Measurements from ENCODE around the gene LRRC27.
"Not testable (repeated sequence)": the region's sequence is repeated elsewhere in the genome, so short reads cannot be mapped to it uniquely, and the experiment has no call there.

Gene LRRC27

DNA sequence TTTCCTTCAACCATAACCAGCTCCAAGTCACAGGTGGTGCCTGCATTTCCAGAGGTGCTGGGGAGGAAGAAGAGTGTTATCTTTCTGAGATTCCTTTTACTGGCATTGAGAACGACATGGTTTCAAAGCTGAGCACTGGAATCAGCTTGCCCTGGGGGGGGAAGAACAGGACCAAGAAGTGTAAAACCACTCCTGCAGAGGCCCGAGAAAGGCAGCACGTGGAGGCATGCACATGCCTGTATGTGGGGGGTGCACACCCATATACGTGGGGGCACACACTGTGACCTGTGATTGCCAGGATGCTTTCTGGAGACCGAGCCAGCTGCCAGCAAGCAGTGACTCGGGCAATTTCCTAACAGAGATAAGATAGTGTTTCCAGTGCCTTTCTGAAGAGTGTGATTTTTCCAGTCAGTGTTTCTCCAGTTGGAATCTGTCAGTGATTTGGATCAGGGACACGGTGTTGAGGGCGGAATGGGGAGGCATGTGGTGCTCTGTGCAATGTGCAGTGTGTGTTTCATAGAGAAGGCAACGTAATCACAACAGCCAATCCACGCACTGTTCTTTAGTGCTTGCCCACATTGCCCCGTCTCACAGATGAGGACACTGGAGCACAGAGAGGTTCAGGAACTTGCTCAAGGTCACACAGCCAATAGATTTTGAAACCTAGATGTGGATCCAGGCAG, 4.2 kb downstream of the LRRC27 start:
- no peak for DNase-seq

DNA sequence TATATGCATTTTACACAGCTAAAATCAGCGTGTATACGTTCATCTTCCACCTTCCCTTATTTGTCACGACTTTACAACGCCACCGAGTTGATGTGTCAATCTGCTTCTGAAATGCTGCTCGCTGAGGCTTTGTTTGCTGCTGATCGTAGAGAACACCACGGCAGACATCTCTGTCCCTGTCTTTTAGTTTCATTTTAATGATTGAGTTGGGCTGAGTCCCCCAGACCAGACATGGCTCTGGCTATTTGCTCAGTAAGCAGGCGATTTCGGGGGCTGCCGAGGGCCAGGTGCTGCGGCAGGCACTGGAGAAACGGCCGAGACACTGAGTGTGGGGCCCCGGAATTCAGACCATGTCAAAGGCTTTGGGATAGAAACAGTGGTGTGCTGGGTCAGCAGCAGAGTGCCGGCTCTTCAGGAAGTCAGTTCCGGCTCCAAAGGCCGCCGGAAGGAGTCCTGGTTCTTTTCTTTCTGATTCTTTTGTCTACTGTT, 5.0 kb downstream of the LRRC27 start:
- DNase-seq: no peak

DNA sequence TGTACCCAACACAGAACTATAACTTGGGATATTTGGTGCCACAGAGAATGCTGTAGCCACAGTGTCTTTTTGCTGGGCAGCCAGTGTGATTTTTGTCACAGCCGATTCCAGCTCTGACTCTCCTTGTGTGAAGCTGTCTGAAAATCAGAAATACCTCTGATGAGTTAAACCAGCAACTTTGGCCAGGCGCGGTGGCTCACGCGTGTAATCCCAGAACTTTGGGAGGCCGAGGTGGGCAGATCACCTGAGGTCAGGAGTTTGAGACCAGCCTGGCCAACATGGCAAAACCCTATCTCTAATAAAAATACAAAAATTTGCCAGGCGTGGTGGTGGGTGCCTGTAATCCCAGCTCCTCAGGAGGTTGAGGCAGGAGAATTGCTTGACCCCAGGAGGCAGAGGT, 5.9 kb downstream of the LRRC27 start:
- DNase-seq: not testable (repeated sequence)

DNA sequence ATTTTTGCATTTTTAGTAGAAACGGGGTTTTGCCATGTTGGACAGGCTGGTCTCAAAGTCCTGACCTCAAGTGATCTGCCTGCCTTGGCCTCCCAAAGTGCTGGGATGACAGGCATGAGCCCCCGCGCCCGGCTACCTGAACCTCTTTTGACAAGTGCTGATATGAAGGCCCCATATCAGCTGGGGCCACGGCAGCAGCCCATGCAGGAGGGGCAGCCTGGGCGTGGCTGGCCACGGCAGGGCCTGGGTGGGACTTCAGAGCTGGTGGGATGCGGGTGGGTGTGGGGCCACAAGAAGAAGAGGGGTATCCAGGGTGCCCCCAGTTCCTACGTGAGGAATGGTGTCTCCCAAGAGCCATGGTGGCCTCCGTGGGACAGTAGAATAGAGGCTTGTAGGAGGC, 6.9 kb downstream of the LRRC27 start:
- no peak for DNase-seq

DNA sequence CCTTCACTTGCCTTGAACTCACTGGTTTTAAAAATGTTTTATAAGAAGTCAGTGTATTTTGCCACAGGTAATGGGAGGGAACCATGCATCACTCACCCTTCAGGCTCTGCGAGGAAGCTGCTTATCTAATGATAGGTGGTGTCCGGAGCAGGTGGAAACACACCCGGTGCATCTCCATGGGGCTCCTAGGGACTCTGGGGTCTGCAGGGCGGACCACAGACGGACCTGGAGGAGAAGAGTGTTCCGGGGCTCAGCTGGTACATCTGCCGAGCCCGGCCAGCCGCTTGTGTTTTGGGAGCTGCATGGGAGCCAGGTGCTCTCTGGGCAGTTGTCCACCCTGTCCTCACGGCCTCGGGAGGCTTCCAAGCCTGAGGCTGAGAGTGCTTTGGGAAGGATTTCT, 7.3 kb downstream of the LRRC27 start:
- DNase-seq: no peak

DNA sequence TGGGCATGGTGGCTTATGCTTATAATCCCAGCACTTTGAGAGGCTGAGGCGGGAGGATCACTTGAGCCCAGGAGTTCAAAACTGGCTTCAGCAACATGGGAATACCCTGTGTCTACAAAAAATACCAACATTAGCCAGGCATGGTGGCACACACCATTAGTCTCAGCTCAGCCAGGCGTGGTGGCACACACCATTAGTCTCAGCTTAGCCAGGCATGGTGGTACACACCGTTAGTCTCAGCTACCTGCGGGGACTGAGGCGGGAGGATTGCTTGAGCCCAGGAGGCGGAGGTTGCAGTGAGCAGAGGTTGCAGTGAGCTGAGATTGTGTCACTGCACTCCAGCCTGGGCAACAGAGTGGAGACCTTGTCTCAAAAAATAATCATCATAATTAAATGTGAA, 9.0 kb downstream of the LRRC27 start:
- no peak for DNase-seq

DNA sequence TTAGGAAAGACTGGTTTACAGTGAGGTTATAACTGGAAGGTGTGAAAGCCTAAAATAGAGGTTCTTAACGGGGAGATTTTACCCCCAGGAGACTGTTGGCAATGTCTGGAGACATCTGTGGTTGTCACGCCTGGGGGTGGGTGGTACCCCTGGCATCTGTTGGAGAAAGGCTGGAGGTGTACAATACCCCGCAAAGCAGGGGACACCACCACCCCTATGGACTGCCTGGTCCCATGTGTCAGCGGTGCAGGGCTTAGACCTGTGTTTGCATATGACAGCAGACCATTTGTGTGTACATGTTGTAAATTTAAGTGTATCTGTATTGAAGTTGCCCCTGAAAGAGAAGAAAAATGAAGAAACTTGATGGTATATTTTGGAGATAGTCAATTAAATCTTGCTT, 9.8 kb downstream of the LRRC27 start:
- DNase-seq: no peak

DNA sequence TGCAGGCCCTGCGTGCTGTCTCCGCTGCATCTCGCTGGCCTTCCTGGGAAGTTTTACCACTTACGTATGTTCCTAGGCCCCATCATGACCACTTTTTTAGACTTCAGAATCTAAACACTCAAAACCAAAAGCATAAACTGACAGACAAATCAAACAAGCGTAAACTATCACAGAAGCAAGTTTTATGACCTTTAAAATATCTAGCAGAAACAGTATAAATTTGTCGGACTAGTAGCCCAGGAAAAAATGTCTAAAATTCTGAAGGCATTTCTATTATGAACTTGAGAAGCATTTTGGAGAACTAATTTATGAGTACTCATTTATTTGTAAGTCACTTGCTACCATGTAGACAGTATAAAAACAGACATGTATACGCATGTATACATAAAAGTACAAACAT, 10.6 kb downstream of the LRRC27 start:
- DNase-seq: no peak

DNA sequence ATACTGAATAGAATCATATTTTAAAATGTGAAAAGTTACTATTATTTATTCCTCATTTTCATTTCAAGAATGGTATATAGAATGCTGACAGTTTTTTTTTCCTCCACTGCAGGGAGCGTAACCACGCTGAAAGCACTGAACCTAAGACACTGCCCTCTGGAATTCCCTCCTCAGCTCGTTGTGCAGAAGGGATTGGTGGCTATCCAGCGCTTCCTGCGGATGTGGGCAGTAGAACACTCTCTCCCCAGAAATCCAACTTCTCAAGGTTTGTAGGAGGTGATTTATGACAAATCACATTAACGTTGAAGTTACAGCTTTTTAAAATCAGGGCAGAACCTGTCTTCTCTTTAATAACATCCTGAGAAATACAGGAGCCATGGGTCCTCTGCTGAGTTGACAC, 12.4 kb downstream of the LRRC27 start:
- DNase-seq: no peak

DNA sequence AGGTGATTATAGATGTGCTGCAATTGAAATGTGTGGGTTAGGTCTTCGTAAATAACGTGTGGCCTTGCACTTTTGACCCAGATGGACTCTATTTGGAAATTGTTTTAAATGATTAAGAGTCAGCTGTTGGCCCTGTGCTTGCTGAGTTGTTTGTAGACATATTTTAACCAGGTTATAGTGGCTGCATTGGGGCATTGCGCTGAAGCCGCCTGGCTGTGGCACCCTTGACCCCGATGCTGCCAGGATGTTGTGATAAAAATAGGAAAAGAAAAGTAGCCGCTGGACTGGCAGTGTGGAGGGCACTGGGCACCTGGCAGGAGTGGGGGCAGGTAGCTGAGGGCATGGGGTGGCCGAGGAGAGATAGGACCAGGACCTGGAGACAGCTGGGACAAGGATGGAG, 13.4 kb downstream of the LRRC27 start:
- no peak for DNase-seq

DNA sequence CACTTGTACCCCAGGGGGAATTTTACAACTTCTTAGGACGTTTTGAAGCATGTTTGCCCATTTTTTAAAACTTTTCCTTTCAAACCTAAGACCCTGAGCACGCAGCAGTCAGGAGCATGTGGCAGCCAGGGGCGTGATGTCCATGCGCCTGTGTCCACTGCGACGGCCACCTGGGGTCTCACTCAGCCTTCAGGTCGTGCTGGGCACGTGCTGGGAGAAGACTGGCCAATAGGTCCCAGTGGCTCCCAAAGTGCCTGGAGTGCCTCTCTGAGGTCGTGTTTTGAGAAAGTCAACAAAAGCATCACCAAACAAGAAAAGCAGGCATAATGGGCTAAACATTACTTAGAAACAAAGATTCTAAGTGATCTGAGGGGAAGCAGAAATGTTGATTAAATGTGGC, 14.8 kb downstream of the LRRC27 start:
- DNase-seq: no peak

DNA sequence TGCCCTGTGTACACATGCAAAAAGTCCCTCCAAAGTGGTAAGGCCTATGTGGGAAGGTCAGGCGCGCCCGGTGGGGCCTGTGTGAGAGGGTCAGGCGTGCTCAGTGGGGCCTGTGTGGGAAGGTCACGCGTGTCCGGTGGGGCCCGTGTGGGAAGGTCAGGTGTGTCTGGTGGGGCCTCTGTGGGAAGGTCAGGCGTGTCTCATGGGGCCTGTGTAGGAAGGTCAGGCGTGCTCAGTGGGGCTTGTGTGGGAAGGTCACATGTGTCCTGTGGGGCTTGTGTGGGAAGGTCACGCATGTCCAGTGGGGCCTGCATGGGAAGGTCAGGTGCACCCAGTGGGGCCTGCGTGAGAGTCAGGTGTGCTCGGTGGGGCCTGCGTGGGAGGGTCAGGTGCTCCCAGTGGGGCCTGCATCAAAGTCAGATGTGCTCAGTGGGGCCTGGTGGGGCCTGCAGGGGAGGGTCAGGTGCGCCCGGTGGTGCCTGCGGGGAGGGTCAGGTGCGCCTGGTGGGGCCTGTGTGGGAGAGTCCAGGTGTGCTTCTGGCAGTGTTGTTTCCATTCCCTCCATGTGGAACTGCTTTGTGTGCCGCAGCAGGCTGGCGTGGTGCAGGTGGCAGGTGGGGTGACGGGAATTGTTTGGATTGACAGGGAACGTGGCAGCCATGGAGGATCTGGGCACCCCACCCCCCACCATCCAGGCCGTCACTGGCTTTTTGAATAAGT, 15.4 kb downstream of the LRRC27 start:
- DNase-seq: no peak

DNA sequence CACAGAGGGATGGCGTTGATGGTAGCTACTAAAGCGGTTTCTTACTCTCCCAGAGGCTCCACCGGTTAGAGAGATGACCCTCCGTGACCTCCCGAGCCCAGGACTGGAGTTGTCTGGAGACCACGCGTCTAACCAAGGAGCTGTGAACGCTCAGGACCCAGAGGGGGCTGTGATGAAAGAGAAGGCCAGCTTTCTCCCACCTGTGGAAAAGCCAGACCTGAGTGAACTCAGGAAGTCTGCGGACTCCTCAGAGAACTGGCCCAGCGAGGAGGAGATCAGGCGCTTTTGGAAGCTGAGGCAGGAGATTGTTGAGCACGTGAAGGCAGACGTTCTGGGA, 15.9 kb downstream of the LRRC27 start:
- no peak for DNase-seq

DNA sequence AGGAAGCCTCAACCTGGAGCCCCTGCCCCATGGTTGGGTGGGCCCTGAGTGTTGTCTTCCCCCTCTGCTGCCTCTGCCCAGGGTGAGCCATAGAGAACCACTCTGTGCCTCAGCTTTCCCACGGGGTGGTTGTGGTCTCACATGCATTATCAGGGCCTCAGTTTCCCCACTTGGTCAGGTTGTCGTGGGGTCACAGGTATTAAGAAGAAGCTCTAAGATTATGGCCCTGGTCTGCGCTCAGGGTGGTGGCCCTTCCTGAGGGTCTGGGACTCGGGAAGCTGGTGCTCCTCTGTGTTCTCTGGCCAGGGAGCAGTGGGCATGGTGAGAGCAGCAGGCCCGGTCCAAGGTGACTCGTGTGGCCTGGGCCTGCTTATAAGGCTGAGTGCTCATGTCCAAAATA, 17.8 kb downstream of the LRRC27 start:
- DNase-seq: no peak

DNA sequence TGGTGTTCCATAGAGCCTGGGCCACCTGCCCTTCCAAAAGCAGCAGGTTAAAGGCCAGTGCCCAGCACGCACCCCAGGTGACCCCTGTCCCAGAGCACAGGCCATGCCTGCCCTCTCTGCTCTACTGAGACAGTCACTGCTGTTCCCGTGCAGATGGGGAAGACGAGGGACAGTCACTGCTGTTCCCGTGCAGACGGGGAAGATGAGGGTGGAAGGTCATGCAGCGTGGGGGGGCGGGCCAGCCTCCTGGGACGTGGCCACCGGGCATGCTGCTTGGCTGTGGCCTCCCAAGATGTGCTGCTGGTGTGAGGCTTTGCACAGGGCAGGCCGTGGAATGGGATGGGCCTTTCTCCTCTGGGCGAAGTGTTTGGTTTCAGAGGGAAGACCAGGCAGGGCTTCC, 18.4 kb downstream of the LRRC27 start:
- no peak for DNase-seq

DNA sequence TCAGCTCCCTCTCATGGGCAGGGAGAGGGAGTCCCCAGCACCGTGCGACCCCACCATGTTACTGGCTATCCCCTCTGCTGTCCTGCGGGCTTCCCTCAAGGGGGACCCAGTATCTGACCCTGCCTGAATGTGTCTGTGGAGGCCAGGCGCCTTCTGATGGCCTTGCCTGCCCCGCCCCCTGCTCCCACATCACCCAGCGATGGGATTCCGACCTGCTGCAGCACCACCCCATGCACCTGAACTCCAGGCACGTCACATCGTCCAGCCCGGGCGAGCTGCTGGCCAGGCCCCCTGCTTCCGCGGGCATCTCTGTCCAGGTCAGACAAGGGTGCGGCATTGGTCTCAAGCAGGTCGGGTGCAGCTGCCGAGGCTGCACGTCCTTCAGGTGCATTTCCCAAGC, 19.0 kb downstream of the LRRC27 start:
- no peak for DNase-seq

DNA sequence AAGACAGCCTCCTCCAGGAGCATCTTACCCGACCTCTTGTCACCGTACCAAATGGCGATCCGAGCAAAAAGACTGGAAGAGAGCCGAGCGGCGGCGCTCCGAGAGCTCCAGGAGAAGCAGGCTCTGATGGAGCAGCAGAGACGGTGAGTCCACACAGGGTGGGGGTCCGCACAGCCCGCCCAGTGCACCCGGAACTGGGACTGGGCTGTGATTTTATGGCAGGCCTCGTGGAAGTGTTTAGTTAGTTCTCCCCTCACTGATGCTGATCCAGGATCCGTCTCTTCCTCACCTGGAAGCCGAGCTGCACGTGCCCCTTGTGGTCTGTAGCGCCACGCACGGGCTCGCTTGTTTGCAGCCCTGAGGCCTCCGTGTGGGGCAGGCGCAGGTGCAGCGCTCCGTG, 19.6 kb downstream of the LRRC27 start:
- no peak for DNase-seq

DNA sequence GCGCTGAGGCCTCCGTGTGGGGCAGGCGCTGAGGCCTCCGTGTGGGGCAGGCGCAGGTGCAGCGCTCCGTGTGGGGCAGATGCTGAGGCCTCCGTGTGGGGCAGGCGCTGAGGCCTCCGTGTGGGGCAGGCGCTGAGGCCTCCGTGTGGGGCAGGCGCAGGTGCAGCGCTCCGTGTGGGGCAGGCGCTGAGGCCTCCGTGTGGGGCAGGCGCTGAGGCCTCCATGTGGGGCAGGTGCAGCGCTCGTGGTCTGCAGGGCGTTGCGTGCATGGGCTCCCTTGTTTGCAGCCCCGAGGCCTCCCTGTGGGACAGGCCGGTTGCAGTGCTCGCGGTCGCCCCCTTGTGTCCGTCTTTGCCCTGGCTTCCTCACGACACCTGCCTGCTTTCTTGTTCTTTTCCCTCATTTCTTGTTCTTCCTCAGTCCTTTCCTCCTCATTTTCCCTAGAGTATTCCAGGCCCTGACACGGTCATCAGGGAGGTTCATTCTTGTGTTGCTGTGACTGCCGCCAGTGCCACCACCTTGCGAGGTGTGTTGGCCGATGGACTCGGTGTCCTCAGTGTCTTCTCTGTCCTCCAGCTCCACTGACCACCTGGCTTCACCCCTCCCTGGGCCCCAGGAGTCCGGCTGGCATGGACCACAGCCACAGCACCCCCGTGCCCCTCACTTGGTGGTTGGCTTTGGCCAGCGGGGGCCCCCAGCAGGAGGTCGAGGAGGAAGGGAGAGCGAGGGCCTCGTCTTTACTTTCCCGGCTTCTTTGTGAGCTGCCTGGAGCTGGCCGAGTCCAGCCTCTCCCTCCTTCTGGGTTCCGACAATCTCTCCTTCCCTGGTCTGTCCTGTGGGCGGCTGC, 20.7 kb downstream of the LRRC27 start:
- DNase-seq: peak; percentile 58

DNA sequence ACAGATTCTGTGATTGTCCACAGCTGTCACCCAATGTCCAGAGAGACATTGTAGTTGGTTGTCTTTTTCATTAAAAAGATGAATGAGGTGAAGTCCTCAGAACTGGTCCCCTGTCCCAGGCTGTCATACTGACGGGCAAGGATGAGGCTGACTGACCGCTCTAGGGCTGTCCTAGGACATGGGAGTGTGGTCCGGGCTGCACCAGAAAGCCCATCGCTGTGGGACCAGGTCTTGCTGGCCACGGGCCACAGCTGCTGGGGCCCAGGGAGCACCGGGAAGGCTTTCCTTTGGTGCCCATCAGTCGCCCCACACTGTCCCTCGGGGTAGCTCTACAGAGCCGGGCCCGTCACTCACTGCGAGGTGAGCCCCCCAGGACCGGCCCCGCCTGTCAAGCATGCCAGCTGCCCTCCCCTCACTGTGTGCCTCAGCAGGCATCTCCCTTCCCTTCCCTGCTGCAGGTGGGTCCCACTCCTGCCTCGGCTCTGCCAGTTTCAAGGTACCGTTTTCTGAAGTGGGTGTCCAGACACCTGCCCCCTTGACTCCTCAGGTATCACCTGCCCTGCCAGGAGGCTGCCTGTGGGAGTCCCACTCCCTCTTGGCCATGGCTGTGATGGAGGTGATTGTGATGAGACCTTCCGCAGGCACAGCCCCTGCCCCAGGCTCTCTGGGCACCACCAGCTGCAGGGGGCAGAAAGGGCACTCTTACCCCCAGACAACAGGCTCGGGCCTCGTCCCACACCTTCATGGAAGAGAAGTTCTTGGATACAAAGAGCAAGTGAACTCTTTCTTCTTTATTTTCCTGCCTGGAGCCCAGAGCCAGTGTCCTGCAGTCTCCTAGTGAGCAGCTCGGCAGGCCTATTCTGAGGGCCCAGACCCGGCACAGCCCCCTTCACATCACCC, 21.7 kb downstream of the LRRC27 start:
- no peak for DNase-seq

DNA sequence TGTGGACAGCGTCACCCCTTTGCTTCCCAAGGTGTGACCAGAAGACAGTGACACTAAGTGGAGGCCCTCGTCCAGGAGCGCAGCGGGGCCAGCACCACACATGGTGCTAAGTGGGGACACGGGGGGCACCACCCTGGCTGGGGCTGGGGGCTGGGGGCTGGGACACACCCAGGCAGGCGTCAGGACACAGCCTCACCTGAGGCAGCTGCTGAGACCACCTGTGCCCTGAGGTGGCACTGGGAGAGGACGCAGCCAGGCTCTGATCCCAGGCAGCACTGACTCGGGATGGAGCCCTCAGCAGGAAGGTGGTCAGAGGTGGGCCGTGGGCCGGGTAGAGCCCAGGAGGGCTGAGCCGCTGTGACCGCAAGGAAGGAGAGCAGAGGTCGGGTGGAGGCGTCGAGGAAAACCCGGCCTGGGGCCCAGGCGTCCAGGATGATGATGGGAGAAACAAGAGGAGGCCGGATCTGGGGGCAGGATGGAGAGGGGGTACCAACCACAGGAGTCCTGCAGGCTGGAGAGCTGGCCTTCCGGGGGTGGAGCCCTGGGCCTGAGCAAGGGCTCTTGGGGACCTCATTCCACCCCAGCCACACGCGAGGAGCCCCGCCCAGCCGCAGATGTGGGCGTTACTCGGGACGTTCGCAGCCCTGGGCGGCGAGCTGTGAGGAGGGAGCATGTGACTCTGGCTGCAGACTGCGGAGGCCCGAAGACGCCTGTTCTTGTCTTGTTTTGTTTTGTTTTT, 22.5 kb downstream of the LRRC27 start:
- no peak for DNase-seq

DNA sequence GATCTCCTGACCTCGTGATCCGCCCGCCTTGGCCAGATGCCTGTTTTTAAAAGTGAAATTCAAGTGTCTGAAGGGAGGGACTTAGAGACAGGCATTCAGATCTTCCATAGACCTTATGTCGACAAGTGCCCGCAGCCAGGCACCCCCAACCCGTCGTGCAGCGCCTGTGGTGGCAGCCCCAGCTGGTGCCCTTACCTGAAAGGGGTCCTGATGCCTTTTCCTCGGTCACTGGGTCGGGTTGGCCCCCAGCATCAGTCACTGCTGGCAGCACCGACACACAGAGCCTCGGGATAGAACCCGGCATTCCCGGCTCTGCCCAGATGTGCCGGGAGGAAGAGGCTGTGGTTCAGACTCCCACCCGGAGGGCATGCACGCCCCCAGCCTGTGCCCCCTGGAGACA, 23.3 kb downstream of the LRRC27 start:
- no peak for DNase-seq

DNA sequence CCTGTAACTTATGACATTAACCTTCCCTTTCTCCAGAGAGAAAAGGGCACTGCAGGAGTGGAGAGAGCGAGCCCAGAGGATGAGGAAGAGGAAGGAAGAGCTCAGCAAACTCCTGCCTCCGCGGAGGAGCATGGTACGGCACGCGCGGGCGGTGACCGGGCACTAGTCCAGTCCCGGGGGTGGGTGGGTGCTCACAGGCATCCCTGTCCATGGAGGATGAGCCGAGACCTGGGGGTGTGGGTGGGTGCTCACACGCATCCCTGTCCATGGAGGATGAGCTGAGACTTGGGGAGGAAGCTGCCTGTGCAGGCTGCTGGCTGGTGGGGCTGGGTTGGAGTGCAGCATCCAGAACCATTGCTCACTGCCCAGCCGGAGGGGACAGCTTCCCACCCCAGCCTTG, 23.8 kb downstream of the LRRC27 start:
- no peak for DNase-seq
